A204.1 (cell line): ENCODE results near the gene BCL11A.

Experiments used
- FAIRE-seq: peaks from 2 replicates; lab custom pipeline; 2012; peaks lifted over from hg19 to GRCh38; lab: Jason Lieb, UNC

The BCL11A gene

DNA sequence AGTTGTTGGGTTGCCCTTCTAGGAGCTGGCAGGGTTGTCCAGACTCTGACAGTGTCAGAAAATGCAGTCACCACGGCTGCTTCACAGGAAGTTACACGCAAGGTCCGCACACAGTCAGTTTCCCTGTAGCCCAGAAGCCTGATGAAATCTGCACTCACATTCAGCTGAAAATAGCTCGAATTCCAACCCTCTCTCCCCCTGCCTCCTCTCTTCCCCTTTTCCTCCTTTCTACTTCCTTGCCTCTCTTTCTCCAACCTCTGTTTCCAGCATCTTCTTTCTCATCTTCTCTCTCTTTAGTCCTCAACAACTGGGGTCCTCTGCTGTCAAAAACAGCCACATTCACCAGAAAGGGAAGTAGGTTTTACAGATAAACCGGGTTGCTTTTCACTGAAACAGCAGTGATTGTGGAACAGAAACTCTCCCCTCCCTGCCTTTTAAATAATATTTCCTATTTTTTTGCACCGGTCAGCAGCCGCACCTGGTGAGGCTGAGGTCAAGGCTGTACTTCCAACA, 69.3 kb downstream of the BCL11A start:
- no peak for FAIRE-seq

DNA sequence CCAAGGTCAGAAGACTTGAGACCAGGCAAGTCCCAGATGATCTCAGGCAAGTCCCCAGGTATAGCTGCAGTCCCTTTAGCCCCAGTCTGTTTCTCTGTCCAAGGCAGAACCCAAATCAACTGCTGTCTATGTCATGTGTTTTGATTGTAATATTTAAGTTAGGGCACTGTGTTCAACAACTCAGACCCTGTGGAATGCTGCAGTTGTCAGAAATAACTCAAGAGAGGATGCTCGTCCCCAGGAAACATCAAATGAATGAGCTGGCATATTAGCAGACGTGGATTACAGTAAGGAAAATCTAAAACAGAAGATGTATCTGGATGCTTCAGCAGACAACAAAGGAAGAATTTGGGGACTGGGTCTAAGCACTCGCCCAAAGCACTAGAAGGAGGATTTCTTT, 70.1 kb downstream of the BCL11A start:
- no peak for FAIRE-seq

DNA sequence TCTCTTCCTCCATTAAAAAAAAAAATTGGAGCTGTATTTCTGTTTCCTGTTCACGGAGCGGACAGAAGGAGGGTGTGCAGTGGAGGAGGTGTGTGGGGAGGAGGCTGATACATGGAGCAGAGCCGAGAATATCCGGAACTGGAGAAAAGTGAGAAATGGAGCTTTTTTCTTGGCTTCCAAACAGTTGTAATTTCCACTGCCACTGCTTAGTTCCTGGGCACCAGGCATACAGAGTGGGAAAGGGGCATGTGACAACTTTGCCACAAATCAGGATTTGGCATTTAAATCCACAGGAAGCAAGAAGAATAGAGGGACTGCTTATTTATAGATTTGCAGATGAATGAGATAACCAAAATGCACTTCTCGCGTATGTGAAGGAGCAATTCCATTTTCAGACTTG, 71.2 kb downstream of the BCL11A start:
- no peak for FAIRE-seq

GRCh38 chr2:60481257-60481656, 72.2 kb downstream of the BCL11A start:
- FAIRE-seq: no peak

DNA sequence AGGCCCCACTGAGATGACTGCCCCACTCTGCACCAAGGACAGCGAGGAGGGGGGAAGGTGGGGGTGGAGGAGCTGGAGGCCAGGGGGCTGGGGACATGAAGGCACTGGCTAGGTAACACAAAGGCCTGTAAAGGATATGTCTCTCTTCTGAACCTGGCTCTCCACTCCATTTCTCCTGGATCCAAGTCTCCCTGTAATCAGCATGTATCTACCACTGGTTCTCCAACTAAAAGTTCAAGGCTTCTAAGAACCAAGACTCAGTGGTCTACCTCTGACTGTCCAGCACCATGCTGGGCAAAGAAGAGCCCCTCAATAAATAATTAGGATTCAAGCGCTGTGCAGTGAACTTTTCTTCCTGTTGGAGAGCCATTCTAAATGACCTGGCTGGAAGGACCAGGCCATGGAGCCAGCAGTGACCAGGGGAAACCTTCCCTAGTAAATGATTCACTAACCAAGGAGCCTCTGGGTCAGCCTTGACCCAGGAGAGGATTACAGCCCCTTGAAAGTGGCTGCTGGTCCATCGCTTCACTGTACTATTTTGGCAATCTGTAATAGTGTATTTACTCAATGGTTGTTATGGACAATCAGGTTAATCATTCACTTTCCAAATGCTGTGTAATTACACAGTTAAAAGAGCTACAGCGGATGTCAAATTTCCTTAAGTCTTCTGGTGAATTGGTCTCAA, 73.2 kb downstream of the BCL11A start:
- no peak for FAIRE-seq

DNA sequence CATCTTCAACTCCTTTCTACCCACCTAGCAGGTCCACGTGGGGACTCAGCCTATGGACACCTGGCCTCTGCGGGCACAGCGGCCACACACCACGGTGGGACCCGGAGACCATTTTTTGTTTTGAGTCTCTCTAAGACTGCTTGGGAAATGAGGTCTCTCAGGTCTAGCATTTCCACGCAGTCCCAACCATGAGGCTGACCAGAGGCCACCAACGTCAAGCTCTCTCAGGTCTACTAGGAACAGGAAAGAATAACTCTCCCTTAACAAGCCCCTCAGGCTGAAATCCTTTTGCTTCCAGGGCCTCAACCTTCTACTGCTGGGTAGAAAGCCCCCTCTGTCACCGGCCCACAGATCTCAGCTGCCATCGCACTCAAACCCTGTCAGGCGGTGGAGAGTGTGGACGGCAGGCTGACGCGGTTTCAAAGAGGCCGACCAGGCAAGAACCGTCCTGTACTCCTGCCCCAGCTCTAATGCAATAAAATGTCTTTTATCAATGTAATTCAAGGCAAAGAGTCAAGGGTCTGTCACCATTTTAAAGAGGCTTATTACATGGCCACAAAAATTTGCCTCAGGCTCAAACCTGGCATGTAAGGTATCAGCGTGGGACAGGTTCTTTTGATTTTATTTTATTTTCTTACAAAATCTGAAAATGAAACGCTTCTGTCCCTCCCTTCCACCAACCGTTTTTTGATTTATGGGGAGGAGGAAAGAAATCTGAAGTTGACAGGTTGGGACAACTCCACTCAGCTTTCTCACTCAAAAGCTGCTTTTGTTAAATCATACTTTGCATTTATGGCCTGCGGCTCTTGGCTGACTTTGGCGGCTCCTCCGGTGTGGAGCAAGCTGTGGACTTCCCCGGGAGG, 74.0 kb downstream of the BCL11A start:
- no peak for FAIRE-seq

GRCh38 chr2:60478660-60479059, 74.8 kb downstream of the BCL11A start:
- no peak for FAIRE-seq

GRCh38 chr2:60476206-60476954, 77.1 kb downstream of the BCL11A start:
- no peak for FAIRE-seq

DNA sequence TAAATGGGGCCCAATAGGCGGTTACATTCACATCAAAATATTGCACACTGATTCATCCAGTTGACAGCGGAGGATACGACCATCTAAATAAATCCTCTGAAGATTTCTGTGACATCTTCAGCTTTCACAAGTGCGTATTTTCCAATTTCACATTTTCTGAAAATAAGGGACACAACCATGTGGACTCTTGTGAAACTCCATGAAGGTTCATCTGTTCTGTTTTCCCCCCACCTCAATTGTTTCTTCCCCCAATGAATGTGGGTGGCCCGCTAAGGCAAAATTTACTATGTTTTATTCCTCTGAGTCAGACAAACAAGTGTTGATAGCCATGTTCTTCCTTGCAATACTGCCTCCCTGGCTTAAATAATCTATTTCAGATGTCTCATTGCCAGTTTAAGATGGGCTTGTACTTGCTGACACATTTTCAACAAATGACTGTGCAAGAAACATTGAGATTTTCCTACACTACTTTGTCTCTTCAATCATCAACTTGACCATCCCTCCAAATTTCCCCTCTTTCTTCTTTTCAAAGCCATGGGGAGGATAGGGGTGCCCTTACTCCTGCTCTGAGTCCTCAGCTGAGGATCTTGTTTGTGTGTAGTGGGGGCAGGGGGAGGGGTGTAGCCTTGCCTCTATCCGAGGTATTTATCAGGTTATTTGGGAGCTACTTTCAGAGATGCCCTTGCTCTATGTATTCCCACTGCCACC, 78.2 kb downstream of the BCL11A start:
- no peak for FAIRE-seq

GRCh38 chr2:60474301-60474700, 79.2 kb downstream of the BCL11A start:
- FAIRE-seq: no peak

DNA sequence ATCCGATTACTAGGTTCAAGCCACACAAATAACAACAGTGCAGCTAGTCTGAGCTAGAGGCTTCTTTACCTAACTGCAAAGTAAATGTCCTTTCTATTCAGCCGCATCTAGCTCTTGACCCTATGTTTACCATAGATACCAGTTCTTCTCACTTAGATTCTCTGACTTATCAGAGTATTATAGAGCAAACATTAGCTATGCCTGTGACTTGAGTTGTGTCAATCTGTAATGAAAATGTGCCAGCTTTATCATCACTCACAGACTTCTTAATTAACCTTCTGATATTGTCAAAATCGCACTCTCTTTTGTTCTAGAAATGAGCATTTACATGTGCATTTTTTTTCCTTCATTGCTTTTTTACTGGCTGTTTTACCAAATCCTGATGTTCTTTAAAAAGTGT, 79.9 kb downstream of the BCL11A start:
- no peak for FAIRE-seq

DNA sequence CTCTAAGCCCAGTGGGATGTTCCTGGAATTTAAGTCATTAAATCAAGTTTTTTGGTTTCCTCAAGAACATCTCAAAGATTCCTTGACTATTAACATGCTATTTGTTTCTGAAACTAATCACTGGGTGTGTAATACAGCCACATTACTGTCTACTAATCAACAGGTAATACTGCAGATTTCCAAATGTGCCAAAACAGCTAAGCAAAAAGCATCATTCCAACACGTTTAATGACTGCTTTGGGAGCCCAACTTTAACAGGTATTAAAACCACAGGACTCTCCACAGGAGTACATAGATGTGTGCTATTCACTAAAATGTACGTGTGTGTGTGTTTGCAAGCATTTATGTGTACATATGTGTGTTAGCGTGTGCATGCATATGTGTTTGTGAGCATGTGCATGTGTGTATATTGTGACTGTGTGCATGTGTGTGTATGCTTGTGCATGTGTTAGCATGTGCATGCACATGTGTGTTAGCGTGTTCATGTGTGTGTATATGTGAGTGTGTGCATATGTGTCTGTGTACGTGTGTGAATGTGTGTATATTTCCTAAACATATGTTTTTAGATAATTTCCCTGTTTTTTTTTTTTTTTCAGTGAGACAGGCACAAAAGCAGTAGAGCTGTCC, 80.7 kb downstream of the BCL11A start:
- FAIRE-seq: no peak

DNA sequence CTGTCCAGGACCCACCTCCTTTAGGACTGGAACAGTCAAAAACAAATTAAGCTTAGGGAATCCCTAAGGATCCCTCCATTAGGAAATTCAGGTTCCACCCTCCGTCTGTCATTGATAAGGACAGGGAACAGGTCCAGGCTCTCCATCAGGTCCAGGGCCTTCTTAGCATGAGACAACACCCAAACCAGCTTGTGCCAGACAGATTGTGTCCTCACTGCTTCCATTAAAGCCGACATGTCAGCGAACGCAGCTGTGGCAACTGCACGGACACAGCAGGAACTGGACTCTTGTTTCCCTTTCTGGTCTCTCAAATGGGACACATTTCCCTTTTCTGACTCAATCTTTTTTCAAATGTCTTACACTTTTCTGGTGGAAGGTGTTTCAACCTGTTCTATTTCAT, 81.4 kb downstream of the BCL11A start:
- FAIRE-seq: no peak

DNA sequence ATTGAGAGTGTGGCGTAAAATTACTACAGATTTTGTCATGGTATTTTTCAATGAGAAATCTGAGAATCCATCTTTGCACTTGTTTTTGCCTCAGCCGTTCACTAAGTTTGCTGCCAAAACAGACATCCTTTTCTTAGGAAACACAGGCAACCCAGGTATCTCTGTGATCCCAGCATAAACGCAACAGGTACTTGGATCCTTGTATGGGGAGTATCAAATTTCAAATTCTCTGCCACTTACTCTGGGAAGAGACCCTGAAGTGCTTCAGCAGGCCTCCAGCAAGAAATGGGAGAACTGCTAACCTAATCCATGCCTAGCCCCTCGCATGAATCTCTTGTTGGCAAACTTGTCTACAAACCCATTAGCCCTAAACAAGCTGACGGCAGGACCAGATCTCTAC, 83.1 kb downstream of the BCL11A start:
- FAIRE-seq: no peak

DNA sequence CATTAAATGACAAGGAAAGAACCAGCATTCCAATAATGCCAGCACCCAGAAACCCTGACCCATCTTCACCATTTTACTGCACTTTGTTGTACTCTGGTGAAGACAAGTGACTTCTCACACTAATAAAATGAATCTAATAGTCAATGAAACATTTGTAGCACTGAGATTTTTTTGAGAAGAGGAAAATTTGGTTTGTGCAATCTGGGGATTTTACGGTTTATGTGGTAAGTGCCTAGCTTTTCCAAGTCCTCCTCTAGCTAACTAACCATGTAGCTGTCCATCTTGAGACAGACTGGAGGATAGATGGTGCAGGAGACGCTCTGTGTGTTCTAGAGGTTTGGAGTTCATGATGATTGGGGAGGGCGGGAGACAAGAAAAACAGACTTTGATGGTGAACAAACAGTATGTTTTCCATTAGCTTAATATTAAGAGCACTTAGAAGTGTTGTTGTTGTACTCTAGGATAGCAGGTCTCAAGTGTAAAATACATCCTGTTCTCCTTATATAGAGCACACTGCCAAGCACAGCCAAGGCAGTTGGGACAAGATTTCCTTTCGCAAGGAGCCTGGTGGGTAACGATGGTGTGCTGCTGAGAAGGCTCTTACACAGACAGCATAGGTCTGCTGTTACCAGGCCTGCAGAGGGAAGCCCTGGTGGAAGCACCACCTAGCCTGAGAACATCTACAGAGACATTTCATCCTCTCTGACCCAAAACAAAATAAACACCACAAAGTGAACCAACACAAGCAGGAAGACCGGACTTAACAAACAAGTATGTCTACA, 83.7 kb downstream of the BCL11A start:
- no peak for FAIRE-seq

DNA sequence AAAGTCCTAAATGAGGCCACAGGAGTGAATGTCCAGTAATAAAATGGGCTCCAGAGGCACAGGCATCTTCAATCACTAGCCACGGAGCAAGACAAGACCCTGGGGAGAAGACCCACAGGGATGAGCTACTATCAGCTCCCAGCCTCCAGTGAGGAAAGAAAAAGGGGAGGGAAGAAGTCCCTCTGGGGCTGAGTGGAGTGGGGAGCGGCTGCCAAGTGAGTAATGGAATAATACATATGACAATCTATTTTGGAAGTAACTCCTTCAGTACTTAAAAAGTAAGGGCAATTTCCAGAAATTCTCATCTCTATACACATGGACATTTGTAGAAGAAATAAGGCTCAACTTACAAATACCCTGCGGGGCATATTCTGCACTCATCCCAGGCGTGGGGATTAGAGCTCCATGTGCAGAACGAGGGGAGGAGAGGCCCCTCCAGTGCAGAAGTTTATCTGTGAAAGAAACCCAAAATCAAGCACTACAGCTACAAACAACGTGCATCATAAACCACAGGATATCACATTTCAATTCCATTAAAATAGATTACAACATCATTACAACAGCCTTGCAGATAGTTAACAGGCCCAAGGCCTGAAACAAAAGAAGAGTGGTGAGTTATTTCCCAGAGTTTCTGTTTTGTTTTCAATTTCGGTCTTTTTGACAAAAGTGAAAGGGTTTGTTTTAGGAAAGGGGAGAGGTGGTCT, 84.9 kb downstream of the BCL11A start:
- FAIRE-seq: no peak

DNA sequence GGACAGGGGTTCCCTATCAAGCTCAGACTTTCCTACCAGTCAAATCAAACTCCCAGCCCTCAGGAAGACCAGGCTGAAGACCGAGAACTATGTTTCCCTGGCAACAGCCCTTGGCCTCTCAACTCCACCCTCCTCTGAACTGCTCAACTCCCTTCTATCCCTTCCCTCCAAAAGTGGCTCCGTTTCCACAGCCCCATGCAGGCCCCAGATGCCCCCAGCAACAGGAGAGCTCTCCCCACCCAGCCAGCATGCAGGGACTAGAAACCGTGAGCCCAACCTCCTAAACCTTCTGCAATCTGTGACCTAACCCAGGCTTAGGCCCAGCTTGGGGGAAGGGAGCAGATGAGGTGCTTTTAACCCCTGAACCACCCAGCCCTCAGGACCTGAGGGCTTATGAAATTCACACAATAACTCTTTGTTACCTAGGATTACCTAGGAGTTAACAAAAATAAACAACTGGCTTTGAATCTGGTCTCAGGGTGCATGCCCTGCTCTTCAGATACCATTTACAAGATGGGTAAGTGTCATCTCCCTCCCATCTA, 87.2 kb downstream of the BCL11A start:
- no peak for FAIRE-seq

- FAIRE-seq: no peak
Measured at GRCh38 chr2:60465736-60466135, 87.7 kb downstream of the BCL11A start.

- FAIRE-seq: no peak
Measured at GRCh38 chr2:60463249-60463648, 90.2 kb downstream of the BCL11A start.
